ENCODE measurements around the gene TTI1.

GRCh38 chr20:37979021-37979985, 54.0 kb downstream of the TTI1 start:
- TF ChIP-seq TSHZ1 (tag by site-specific recombination; IDR thresholded peaks at IDR 0.05; ENCODE audit: borderline replicate concordance) (no peak), CTCF (tag by site-specific recombination; IDR thresholded peaks at IDR 0.05) (no peak), ZNF202 (tag by site-specific recombination; IDR thresholded peaks at IDR 0.05; ENCODE audit: borderline replicate concordance) (no peak), ZNF707 (tag by site-specific recombination; IDR thresholded peaks at IDR 0.05) (no peak), ZNF138 (tag by site-specific recombination; IDR thresholded peaks at IDR 0.05; ENCODE audit: borderline replicate concordance) (no peak), ZNF530 (tag by site-specific recombination; IDR thresholded peaks at IDR 0.05; ENCODE audit: low read depth) (no peak), PATZ1 (tag by site-specific recombination; IDR thresholded peaks at IDR 0.05) (no peak), ZBTB7A (tag by site-specific recombination; IDR thresholded peaks at IDR 0.05; ENCODE audit: low read depth) (no peak), ZBTB26 (tag by site-specific recombination; optimal IDR thresholded peaks at IDR 0.05) (no peak), ZNF121 (tag by site-specific recombination; IDR thresholded peaks at IDR 0.05) (no peak), ZBTB10 (tag by site-specific recombination; IDR thresholded peaks at IDR 0.05) (no peak), PRDM6 (tag by site-specific recombination; IDR thresholded peaks at IDR 0.05) (no peak)

Data from HEK293 (cell line).